Skin epidermis (tissue), 12 donors: ENCODE measurements around the gene AR.

Source experiments
- H3K27ac ChIP-seq, 21 experiments: fragments of 200-600 bp; sonication (generic) in 11 of 21; one replicate each; pipeline ENCODE4 v1.5.0; 2020; ENCODE audit warnings: mild to moderate bottlenecking in 3 of 21, inconsistent platforms in 2 of 21, moderate library complexity in 2 of 21
- H3K4me3 ChIP-seq, 7 experiments: fragments of 200-600 bp; sonication (generic) in 2 of 7; one replicate each; pipeline ENCODE4 v1.5.0; 2020; ENCODE audit warnings: inconsistent platforms in 2 of 7, mild to moderate bottlenecking in 2 of 7, moderate library complexity in 1 of 7

The AR gene

DNA sequence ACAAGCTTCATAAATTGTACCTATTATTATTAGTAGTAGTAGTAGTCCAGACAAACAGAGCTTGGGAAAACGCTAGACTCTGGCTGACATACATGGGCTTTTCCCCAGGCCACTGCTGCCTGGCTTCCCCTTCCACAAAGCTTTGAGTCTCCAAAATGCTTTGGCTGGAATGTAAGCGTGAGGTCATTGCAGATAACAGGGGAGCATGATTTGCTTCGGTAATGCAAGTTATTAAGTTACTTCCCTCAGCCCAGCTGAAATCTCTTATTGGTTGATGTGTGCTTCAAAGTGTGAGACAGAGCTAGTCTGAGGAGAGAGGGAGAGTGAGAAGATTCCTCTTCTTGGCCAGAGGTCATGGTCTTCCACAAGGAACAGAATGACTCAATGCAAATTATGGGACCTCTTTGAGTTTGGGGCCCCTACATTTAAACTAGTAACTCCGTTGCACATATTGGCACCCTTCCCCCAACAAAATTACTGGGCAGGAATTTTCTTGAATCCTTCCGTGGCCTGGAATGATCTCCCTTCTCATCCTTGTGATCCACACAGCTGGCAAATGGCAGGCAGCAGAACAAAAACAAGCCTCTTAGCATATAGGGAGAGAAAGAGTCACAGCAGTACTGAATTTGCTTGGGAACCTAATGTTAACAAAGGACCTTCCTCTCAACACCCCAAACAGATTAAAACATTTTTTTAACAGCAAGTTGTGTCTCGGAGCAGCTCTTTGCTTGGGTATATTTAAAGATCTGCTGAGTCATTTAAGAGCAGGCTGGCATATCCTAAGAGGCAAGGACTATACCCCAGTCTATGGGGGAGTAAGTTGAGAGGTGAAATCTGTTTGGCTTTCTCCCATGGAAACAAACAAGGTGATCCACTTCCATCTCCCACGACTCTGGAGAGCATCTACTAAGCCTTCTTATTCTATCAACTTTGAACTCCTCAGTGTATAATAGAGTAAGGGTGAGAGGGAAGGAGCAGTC lies 19.9 kb downstream of the AR start:
- no peak overlapping the region for H3K4me3 ChIP-seq
- no peak overlapping the region for H3K27ac ChIP-seq

DNA sequence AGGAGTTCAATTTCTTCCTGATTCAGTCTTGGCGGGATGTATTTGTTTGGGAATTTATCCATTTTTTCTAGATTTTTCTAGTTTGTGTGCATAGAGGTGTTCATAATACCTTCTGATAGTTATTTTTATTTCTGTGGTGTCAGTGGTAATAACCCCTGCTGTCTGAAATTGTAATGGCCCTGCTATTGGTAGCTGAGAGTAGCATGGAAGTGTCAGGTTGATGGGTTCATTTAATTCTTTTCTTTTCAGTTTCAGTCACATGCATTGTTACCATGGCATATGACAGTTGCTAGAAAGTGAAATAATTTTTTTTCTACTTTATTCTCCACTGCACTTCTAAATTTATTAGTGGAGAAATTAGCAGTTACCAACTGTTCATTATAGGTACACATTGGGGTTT lies 20.7 kb downstream of the AR start:
- Histone ChIP-seq H3K4me3 (no peak overlapping the region), H3K27ac (no peak overlapping the region)

DNA sequence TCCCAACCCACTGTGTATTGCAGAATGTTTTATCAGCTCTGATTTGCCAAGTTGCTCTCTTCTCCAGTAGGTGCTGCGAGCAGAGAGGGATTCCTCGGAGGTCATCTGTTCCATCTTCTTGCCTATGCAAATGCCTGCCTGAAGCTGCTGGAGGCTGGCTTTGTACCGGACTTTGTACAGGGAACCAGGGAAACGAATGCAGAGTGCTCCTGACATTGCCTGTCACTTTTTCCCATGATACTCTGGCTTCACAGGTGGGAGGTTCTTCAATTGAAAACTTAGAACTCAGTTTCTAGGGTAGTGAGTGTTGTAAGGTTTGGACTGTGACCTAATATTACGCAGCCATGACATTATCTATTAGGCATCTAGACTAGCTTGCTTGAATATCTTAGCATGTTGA lies 24.9 kb downstream of the AR start:
- peak overlapping the region in 1 of 21 experiments; percentile 35 for H3K27ac ChIP-seq
- no peak overlapping the region for H3K4me3 ChIP-seq

DNA sequence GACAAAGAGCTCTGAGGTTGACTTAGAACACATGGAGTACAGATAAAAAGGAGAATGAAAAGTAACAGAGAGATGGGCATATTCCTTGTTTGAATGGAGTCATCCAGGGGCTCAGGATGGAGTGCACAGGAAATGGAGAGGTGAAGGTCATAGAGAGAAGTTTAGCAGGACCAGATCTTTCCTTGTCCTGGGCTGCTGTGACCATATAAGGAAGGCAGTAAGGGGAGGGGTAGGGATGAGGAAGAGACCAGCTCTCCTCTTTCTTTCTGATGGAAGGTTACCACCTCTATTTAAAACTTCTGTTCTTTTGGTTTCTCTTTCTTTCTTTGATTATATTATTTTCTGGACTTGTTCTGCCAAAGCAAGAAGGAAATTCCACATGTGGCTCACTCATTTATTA lies 27.0 kb downstream of the AR start:
- H3K4me3 ChIP-seq = no peak overlapping the region
- H3K27ac ChIP-seq = no peak overlapping the region

DNA sequence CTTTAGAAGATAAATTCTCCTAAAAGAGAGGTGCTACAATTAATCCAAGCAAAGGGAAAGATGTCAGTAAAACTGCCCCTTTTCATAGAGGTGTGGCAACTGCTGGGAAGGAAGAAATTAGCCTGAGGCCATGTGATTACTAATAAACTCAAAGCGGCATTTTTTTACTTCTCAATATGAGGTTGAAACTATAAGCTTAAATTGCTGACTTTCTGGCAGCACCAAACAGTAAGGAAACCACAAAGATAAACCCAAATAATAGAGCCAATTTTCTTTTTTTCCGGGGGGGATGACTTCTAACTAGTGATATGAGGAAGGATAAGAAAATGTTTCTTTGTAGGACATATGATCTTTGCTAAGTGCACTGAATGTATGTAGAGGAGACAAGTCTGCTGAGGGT lies 30.9 kb downstream of the AR start:
- Histone ChIP-seq H3K27ac (no peak overlapping the region), H3K4me3 (no peak overlapping the region)

DNA sequence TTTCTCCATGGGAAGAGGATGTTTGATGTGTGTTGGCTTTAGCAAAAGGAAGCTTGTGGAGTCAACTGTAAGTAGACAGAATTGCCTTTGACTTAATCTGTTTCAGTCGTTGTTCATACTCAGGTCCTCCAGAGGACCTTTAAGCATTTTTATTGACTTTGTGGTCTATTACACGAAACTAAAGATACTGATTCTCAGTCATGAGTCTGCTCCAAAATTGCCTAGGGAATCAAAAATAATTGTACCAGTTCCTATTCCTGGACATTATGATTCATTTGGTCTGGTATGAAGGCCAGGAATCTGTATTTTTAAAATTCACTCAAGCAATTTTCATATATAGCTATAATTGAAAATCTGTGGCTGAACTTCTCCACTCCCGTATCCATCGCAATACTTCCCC lies 38.6 kb downstream of the AR start:
- Histone ChIP-seq H3K4me3 (no peak overlapping the region), H3K27ac (no peak overlapping the region)

DNA sequence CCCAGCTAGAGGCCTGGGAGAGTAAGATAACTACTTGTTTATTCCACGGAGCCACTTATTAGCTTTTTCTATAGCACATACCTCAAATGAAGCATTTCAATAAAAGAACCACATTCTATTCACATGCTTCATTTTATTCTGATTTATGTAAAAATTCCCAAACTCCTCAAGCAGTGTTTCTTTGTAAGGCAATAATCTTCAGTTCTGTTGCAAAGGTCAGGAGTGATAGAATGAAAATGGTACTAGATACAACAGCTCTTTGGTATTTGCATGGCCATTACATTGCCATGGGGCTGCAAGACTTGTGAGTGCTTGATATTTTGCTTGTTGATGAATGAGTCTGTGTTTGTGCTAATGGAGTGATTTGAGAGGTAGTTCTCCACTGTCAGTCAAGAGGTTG lies 39.4 kb downstream of the AR start:
- Histone ChIP-seq H3K4me3 (no peak overlapping the region), H3K27ac (no peak overlapping the region)

DNA sequence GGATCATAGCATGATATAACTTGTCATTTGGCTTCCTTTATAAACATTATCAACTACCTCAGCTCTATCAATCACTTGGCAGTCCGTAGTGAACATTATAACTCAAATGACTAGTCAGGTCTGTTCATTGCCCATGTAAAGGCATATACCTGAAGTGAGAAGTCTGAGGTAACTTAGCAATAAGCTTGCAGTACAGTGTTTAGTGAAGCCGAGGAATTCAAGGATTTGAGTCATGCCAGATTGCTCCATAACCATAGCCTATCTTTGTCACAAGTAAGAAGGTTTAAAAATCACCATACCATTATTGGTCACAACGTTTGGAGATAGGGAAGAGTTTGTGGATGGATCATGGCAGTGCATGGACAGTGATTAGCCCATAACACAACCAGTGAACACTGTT lies 41.6 kb downstream of the AR start:
- no peak overlapping the region for H3K27ac ChIP-seq
- no peak overlapping the region for H3K4me3 ChIP-seq

DNA sequence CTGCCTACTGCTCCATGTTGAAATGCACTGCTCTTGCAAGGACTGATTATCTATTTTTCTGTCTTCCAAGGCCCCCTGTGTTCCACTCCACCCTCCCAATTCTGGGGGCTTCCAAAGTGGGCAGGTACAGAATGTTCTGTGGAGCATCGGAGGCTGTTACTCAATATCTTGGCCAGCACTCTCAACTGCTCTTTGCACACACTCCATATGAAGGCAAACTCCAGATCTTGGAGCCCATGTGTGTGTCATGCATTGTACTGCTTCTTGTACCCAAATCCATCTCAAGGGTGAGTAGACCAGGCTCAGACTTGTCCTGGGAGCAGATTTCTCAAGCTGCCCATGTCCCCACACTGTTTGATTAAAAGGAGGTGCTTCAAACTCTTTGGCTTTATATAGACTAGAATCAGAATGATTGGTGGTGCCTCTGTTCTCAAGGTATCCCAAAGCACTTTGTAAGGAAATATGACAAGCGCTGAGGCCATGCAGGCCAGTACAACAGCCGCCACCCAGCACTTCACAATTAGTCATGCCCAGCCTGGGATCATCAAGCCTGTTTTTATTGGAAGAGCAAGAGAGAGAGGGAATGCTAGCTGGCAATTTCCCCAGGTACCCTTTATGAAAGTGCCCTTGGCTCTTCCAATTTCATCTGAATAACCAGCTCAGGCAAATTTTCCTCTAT lies 44.3 kb downstream of the AR start:
- Histone ChIP-seq H3K4me3 (no peak overlapping the region), H3K27ac (no peak overlapping the region)

DNA sequence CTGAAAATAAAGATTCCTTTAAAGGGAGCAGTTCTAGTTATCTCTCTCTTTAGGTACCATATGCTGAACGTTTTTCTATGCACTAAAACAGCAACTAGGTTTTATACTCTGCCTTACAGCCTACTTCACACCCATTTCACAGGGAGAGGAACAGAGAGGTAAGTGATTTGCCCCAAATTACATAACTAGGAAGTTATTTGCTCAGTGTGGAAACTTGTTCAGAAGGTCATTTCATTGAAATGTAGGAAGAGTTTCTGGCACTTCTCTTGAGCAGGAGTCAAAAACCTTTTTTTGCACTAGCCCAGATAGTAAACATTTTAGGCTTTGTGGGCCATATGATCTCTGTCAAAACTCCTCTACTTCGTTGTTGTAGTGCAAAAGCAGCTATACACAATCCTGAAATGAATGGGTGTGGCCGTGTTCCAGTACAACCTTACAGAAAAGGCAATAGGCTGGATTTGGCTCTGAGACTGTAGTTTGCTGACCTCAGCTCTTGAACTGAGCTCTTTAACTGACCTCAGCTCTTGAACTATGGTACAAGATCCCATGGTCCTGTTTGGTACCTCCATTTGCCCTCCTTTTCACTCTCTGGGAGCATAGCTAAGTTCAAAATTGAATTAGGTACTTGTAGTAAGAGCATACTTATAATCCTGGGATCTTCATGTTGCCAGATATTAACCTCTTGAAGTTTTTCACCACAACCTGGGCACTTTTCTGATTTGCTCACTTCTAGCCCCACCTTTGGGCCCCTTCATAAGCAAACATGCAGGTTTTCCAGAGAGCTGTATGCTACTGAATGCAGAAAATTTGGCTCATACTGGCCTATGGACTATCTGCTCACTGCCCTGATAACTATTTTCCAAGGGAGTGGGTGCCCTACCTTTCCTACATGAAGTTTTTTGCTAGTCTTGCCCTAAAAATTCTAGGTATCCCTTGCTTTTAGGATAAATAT lies 53.3 kb downstream of the AR start:
- Histone ChIP-seq H3K4me3 (no peak overlapping the region), H3K27ac (no peak overlapping the region)

DNA sequence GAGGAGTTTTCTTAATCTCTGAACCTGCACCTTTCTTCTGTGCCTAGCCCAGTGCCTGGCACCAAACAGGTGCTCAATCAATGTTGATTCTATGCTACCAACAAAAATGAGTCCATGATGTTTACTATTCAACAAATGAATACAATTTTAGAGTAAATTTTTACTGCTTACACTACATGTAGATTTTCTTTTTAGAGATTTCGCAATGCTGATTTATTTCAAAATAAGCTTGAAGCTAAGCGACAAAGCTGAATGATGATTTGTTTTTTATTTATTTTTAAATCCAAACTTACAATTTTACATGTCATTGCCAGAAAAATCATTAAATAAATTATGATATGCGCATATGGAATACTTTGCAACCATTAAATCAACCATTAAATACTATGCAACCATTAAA lies 55.7 kb downstream of the AR start:
- Histone ChIP-seq H3K4me3 (no peak overlapping the region), H3K27ac (no peak overlapping the region)

DNA sequence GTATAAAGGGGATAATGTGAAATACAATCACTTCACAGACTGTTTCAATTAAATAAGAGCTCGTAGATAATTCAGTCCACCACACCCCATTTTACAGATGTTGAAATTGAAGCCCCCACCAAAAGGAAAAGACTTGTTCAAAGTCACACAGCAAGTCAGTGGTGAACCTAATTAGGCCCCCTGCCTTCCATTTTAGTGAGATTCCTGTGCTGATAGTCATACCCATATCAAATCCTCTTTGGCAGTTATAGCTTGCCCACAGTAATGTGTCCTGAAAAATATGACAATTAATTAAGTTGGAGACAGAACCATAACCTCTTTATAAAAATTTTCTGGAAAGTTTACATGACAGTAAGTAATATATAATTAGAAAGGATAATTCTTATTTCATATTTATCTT lies 58.0 kb downstream of the AR start:
- no peak overlapping the region for H3K4me3 ChIP-seq
- H3K27ac ChIP-seq = no peak overlapping the region

DNA sequence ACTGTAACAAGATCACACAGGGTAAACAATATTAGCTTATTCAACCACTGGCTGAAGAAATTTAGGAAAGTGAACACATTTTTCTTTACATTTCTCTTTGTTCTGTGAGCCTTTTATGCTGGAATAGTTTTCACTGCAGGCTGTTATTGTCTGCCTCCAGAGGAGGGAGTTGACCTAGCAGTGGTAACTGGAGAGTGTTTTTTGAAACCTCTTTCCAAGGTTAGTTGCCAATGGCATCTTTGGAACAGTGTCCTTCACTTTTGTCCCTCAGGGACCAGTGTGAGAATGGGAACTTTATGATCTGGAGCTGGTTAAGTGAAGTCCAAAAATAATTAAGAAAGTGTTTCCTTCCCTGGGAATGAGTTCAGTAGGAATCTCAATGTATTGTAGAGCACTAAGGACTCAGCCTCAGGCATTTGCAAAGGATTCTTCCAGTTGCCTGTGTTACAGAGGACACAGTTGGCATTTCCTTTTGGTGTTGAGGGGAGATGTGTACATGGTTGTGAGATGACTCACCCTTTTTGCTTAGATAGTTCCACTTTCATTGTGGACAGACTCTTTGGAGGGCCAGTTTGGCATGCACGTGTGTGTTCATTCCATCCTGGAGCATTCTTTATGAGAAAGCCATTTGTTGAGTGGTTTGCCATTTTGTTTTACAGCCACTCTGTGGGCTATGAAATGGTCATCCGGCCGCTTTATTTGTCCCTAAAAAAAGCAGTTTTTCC lies 61.3 kb downstream of the AR start:
- H3K27ac ChIP-seq = peak overlapping the region in 1 of 21 experiments; percentile 53
- H3K4me3 ChIP-seq = no peak overlapping the region

DNA sequence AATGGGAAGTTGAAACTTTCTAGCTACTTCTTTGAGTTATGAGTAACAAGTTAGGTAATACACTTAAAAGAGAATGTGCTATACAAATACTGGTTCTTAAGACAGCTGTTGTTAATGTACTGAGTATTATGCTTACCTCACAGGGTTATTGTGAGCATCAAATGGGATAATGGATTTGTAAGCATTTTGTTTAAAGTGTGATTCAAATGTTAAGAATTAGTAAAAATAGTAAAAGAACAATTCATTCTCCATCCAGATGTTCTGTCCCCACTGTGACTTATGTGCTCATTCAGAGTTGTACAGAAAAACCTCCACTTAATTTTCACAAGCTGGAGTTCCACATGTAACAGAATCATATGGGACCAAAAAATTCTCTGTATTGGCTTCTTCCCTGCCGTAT lies 63.6 kb downstream of the AR start:
- Histone ChIP-seq H3K4me3 (no peak overlapping the region), H3K27ac (no peak overlapping the region)

DNA sequence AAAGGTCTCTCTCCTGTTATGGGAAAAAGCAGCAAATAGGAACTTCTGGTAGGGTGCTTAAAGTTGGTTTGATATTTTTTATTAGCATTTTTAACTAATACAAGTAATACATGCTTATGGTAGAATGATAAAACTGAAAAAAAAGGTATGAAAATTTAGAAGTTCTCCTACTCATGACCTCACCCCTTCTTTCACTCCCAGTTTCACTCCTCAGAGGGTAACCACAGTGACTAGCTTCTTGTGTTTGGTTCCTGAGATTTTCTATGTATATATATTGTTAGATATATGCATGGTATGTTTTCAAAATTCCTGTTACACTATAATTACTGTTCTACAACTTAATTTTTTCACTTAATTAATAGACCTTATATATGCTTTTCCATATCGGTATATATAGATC lies 66.5 kb downstream of the AR start:
- Histone ChIP-seq H3K4me3 (no peak overlapping the region), H3K27ac (no peak overlapping the region)

DNA sequence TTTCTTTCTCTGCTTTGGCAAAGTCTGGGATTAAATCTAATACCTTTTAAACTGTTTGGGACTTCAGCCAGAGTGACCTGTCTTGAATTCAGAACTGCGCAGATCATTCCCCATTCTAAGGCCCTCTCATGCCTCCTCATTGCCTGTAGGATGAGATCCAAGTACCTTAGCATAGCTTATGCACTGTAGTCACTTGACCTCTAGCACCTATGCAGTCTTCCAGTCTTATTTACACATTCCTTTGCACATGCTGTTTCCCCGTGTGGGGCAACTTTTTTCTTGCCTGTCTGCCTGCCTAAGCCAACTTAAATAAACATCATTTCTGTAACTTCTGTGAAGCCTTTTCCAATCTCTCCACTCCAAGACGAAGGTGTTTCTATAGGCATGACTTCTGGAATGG lies 68.4 kb downstream of the AR start:
- no peak overlapping the region for H3K27ac ChIP-seq
- H3K4me3 ChIP-seq = no peak overlapping the region

DNA sequence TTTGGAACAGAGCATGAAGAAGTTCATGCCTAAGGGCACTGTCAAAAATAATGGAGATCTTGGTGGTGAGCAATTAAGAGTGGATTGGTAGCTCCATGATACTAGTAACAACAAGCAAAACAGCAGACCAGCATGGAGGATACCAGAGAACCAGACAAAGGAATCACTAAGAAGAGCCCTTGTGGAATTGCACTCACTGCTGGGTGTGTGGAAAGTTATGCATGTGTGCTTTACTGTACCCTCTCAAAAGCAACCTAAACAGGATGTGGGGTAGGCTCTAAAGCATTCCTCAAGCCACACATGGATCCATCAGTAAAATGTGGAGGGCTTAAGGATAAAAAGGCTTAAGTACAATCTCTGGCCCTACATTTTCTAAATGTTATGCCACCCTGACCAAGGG lies 69.5 kb downstream of the AR start:
- Histone ChIP-seq H3K4me3 (no peak overlapping the region), H3K27ac (no peak overlapping the region)

DNA sequence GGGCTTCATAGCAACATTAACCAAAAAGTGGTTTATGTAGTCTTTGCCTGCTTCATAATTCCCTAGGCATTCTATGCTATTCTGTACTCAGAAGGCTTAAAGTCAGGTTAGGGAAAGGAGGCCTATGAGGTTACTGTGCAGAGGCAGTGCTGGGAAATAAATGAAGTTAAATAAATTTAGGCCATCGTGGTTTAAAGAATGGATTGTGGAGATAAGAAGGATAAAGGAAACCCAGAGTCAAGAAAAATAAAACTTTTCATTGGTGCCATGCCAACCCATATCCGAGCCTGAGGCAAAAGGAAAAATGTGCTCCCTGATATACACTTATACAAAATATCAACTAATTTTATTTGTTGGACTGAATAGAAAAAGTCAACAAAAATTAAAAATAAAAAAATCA lies 70.2 kb downstream of the AR start:
- H3K4me3 ChIP-seq = no peak overlapping the region
- H3K27ac ChIP-seq = no peak overlapping the region

DNA sequence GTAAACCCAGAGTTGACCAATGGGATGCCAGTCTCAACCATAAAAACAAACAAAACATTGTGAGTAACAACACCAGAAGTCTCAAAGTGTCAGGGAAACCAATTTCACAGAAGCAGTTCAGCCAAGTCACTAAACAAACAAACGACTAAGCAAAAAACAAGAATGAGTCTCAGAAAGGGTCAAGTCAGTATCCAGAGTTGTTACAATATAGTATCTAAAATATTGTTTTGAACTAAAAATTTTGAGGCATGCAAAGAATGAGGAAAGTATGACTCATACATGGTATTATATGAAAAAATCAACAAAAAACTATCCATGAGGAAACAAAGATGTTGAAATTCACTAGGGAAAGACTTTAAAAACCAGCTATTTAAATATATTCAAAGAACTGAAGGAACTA lies 70.6 kb downstream of the AR start:
- H3K4me3 ChIP-seq = no peak overlapping the region

DNA sequence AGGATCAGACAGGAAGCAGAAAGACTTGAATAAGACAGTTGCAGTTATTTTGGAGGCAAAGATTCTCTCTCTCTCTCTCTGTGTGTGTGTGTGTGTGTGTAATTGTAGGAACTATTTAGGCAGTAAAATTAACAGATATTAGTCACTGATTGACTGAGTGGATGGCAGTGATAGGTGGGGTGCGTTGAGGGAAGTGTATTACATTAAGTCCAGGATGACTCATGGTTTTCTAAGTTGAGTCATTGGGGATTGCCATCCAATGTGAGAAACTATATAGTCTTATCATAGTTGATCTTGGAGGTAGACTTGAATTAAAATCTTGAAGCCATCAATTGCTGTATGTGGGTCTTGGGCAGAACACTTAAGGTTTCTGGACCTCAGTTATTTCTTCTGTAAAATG lies 75.4 kb downstream of the AR start:
- Histone ChIP-seq H3K4me3 (no peak overlapping the region), H3K27ac (no peak overlapping the region)

More for the DNA sequence above, 70.6 kb downstream of the AR start:
- H3K27ac ChIP-seq = no peak overlapping the region
